C4-2B (cell line): ENCODE data around the gene SWSAP1.

Source experiments
- ZFX ChIP-seq: fragments of 450-650 bp; IDR thresholded peaks from 2 replicates; pipeline ENCODE4 v1.6.1; 2017
- TF ChIP-seq, protein P1 (sequence below): fragments of 450-650 bp; conservative IDR thresholded peaks from 2 replicates; pipeline ENCODE4 v1.5.1; 2017; ENCODE audit warnings: mild to moderate bottlenecking

DNA sequence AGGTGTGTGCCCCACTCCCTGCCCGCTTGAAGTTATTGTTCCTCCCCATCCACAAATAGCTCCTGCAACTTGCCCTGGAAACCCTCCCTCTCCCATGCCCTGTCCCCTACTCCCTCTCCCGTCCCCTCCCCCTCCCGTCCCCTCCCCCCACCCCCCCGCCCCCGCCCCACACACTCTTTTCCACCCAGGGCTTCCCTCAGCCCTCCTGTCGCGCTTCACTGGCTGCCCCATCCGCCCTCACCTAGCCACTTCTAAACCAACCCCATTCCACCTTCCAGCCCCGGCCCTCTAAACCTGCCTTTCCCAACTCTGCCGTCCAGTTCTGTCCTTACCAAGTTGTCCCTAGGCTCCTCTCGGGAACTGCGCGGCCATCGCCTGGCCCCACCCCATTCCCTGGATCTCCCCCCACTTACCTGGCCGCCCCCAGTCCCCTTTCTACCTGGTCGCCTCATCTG, 43.7 kb downstream of the SWSAP1 start:
- TF ChIP-seq, protein P1, sequence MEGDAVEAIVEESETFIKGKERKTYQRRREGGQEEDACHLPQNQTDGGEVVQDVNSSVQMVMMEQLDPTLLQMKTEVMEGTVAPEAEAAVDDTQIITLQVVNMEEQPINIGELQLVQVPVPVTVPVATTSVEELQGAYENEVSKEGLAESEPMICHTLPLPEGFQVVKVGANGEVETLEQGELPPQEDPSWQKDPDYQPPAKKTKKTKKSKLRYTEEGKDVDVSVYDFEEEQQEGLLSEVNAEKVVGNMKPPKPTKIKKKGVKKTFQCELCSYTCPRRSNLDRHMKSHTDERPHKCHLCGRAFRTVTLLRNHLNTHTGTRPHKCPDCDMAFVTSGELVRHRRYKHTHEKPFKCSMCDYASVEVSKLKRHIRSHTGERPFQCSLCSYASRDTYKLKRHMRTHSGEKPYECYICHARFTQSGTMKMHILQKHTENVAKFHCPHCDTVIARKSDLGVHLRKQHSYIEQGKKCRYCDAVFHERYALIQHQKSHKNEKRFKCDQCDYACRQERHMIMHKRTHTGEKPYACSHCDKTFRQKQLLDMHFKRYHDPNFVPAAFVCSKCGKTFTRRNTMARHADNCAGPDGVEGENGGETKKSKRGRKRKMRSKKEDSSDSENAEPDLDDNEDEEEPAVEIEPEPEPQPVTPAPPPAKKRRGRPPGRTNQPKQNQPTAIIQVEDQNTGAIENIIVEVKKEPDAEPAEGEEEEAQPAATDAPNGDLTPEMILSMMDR, result no peak
- TF ChIP-seq ZFX, result no peak
